Retina (tissue), 1 donor: ENCODE results near the gene MRNIP.

Source experiments
- DNase-seq: peaks from one replicate; pipeline ENCODE4 v3.0.0-alpha.2; 2016

MRNIP gene

DNA sequence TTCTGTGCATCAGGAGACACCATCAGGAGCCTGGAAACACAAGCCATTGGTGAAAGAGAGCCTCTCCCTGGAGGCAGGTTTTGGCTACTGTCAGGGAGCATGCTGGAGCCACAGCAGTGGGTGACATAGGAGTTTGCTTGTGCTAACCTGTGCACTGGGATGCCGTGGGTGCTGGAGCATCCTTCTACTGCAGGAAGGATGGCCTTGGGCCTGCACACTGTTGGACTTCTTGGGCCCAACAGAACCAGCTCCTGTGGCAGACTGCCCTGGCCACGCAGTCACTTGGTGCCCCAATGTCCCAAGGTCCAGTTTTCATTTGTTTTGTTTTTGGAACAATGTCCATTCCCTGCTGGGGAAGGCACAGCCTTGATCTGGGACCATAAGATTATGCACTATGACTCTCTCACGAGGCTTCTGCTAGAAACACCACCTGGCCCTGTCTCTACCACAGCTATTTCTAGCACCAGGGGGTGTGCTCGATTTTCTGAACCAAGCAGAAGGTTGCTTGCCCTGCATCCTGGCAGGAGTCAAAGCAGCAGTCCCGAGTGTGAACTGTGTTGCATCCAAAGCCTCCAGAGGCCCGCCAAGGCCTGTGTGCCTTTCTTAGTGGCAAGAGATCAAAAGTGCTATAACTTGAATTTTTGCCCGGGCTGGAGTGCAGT, 70.3 kb downstream of the MRNIP start:
- DNase-seq: no peak
